ENCODE results near the gene CMTM3.
A peak's percentile ranks its signal among the peaks of the same experiment; 100 is the strongest.
"Not testable (repeated sequence)": the region's sequence is repeated elsewhere in the genome, so short reads cannot be mapped to it uniquely, and the experiment has no call there.

CMTM3 gene

GRCh38 chr16:66627611-66628378, 23.3 kb downstream of the CMTM3 start:
- H3K27ac ChIP-seq (ENCODE audit: low read depth, low read length); H3K9me3 ChIP-seq (ENCODE audit: insufficient read depth, low read depth, low read length); H3K4me1 ChIP-seq (ENCODE audit: control insufficient read depth in 1 of 2, insufficient read depth in 2 of 2, low read length in 2 of 2); H3K4ac ChIP-seq (ENCODE audit: low read depth, low read length); H2AK5ac ChIP-seq (ENCODE audit: low read length); H3K36me3 ChIP-seq (ENCODE audit: control insufficient read depth in 1 of 2, insufficient read depth in 2 of 2, low read length in 2 of 2); H3K18ac ChIP-seq (ENCODE audit: low read length); H2BK120ac ChIP-seq (ENCODE audit: insufficient read depth, low read length, poor library complexity); H3K4me2 ChIP-seq (ENCODE audit: low read length); H2BK12ac ChIP-seq (ENCODE audit: low read length); H4K91ac ChIP-seq (ENCODE audit: low read depth, low read length); H3K9ac ChIP-seq (ENCODE audit: low read length); H4K12ac ChIP-seq (ENCODE audit: low read depth, low read length); H2AFZ ChIP-seq (ENCODE audit: insufficient read depth, low read length, poor library complexity); H3K23ac ChIP-seq (ENCODE audit: low read length); H4K8ac ChIP-seq (ENCODE audit: low read depth, low read length); H3K4me3 ChIP-seq (ENCODE audit: low read depth, low read length); H3K79me1 ChIP-seq (ENCODE audit: low read length); H2BK5ac ChIP-seq (ENCODE audit: low read depth, low read length, poor library complexity); H3K79me2 ChIP-seq (ENCODE audit: control insufficient read depth, insufficient read depth, low read length, poor library complexity); H3K14ac ChIP-seq (ENCODE audit: low read length); H3K27me3 ChIP-seq (ENCODE audit: insufficient read depth, low read length): not testable (repeated sequence)
- WGBS (ENCODE audit: extremely low coverage, insufficient coverage, insufficient read length): no CpG with 5 or more reads among the region's 17 CpGs
- DNase-seq: peak in 1 of 2 donors; percentile 39

- Histone ChIP-seq H2AK5ac (ENCODE audit: low read length) (no peak overlapping the region), H2BK12ac (ENCODE audit: low read length) (no peak overlapping the region), H3K36me3 (ENCODE audit: control insufficient read depth in 1 of 2, insufficient read depth in 2 of 2, low read length in 2 of 2) (peaks cover 0 to 1% of the 10 kb centered on the region in 2 experiments), H3K23ac (ENCODE audit: low read length) (no peak overlapping the region), H4K12ac (ENCODE audit: low read depth, low read length) (no peak overlapping the region), H3K4me1 (ENCODE audit: control insufficient read depth in 1 of 2, insufficient read depth in 2 of 2, low read length in 2 of 2) (peaks cover 0 to 4% of the 10 kb centered on the region in 2 experiments), H3K4me2 (ENCODE audit: low read length) (no peak overlapping the region), H4K91ac (ENCODE audit: low read depth, low read length) (no peak overlapping the region), H3K9me3 (ENCODE audit: insufficient read depth, low read depth, low read length) (no peaks in the 10 kb centered on the region), H3K27ac (ENCODE audit: low read depth, low read length) (no peak overlapping the region), H3K79me1 (ENCODE audit: low read length) (no peaks in the 10 kb centered on the region), H3K4me3 (ENCODE audit: low read depth, low read length) (no peak overlapping the region), H3K27me3 (ENCODE audit: insufficient read depth, low read length) (no peaks in the 10 kb centered on the region), H3K9ac (ENCODE audit: low read length) (no peak overlapping the region), H3K18ac (ENCODE audit: low read length) (no peak overlapping the region), H2BK120ac (ENCODE audit: insufficient read depth, low read length, poor library complexity) (no peak overlapping the region), H2AFZ (ENCODE audit: insufficient read depth, low read length, poor library complexity) (no peak overlapping the region), H4K8ac (ENCODE audit: low read depth, low read length) (no peak overlapping the region), H3K79me2 (ENCODE audit: control insufficient read depth, insufficient read depth, low read length, poor library complexity) (no peaks in the 10 kb centered on the region), H3K4ac (ENCODE audit: low read depth, low read length) (no peak overlapping the region), H3K14ac (ENCODE audit: low read length) (no peak overlapping the region), H2BK5ac (ENCODE audit: low read depth, low read length, poor library complexity) (no peak overlapping the region)
- no CpG with 5 or more reads among the region's 5 CpGs for WGBS (ENCODE audit: extremely low coverage, insufficient coverage, insufficient read length)
- DNase-seq: no peak
These were observed 25.4 kb downstream of the CMTM3 start for GRCh38 chr16:66629856-66630255.

- H2AFZ ChIP-seq (ENCODE audit: insufficient read depth, low read length, poor library complexity); H3K27me3 ChIP-seq (ENCODE audit: insufficient read depth, low read length); H3K4ac ChIP-seq (ENCODE audit: low read depth, low read length); H3K9me3 ChIP-seq (ENCODE audit: insufficient read depth, low read depth, low read length); H2AK5ac ChIP-seq (ENCODE audit: low read length); DNase-seq; H2BK12ac ChIP-seq (ENCODE audit: low read length); H4K91ac ChIP-seq (ENCODE audit: low read depth, low read length); H3K27ac ChIP-seq (ENCODE audit: low read depth, low read length); H3K23ac ChIP-seq (ENCODE audit: low read length); H4K8ac ChIP-seq (ENCODE audit: low read depth, low read length); H4K12ac ChIP-seq (ENCODE audit: low read depth, low read length); H2BK5ac ChIP-seq (ENCODE audit: low read depth, low read length, poor library complexity); H3K4me1 ChIP-seq (ENCODE audit: control insufficient read depth in 1 of 2, insufficient read depth in 2 of 2, low read length in 2 of 2); H3K79me2 ChIP-seq (ENCODE audit: control insufficient read depth, insufficient read depth, low read length, poor library complexity); H3K4me3 ChIP-seq (ENCODE audit: low read depth, low read length); H3K9ac ChIP-seq (ENCODE audit: low read length); H3K18ac ChIP-seq (ENCODE audit: low read length); H2BK120ac ChIP-seq (ENCODE audit: insufficient read depth, low read length, poor library complexity); H3K14ac ChIP-seq (ENCODE audit: low read length); H3K4me2 ChIP-seq (ENCODE audit: low read length); H3K79me1 ChIP-seq (ENCODE audit: low read length); H3K36me3 ChIP-seq (ENCODE audit: control insufficient read depth in 1 of 2, insufficient read depth in 2 of 2, low read length in 2 of 2): not testable (repeated sequence)
- no CpG with 5 or more reads among the region's 49 CpGs for WGBS (ENCODE audit: extremely low coverage, insufficient coverage, insufficient read length)
These were observed 26.2 kb downstream of the CMTM3 start for GRCh38 chr16:66630561-66631260.

- not testable (repeated sequence) for H3K9ac ChIP-seq (ENCODE audit: low read length); H2AK5ac ChIP-seq (ENCODE audit: low read length); H2AFZ ChIP-seq (ENCODE audit: insufficient read depth, low read length, poor library complexity); H4K91ac ChIP-seq (ENCODE audit: low read depth, low read length); H3K18ac ChIP-seq (ENCODE audit: low read length); H3K4me2 ChIP-seq (ENCODE audit: low read length); H3K27ac ChIP-seq (ENCODE audit: low read depth, low read length); H3K4me3 ChIP-seq (ENCODE audit: low read depth, low read length); H3K27me3 ChIP-seq (ENCODE audit: insufficient read depth, low read length); H2BK12ac ChIP-seq (ENCODE audit: low read length); H3K9me3 ChIP-seq (ENCODE audit: insufficient read depth, low read depth, low read length); H3K79me2 ChIP-seq (ENCODE audit: control insufficient read depth, insufficient read depth, low read length, poor library complexity); DNase-seq; H3K4me1 ChIP-seq (ENCODE audit: control insufficient read depth in 1 of 2, insufficient read depth in 2 of 2, low read length in 2 of 2); H4K8ac ChIP-seq (ENCODE audit: low read depth, low read length); H3K4ac ChIP-seq (ENCODE audit: low read depth, low read length); H3K23ac ChIP-seq (ENCODE audit: low read length); H3K36me3 ChIP-seq (ENCODE audit: control insufficient read depth in 1 of 2, insufficient read depth in 2 of 2, low read length in 2 of 2); H3K14ac ChIP-seq (ENCODE audit: low read length); H3K79me1 ChIP-seq (ENCODE audit: low read length); H2BK5ac ChIP-seq (ENCODE audit: low read depth, low read length, poor library complexity); H2BK120ac ChIP-seq (ENCODE audit: insufficient read depth, low read length, poor library complexity); H4K12ac ChIP-seq (ENCODE audit: low read depth, low read length)
- WGBS (ENCODE audit: extremely low coverage, insufficient coverage, insufficient read length): no CpG with 5 or more reads among the region's 4 CpGs
These were observed 27.1 kb downstream of the CMTM3 start for GRCh38 chr16:66631558-66631957.

Data from trophoblast cell (in vitro differentiated cells and primary cell).